ENCODE data around the gene LCE1E.

The LCE1E gene

DNA sequence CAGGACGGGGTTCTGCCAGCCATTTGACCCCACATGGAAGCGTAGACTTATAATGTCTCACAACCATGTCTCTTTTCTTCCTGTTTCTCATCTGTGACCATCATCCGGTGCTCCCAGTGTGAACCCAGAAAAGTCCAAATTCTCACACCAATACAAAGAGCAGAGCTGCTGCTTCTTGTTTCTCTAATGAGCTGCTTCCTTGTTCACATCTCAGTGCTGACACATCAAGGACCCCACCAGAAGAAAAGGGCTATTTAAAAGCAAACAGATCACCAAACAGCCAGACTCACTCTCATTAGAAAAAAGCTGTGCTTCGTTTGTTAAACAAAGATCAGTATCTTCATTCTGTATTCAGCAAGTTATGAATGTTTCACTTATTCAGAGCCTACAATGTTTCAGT lies 9.6 kb downstream of the LCE1E start:
- DNase-seq: no peak

DNA sequence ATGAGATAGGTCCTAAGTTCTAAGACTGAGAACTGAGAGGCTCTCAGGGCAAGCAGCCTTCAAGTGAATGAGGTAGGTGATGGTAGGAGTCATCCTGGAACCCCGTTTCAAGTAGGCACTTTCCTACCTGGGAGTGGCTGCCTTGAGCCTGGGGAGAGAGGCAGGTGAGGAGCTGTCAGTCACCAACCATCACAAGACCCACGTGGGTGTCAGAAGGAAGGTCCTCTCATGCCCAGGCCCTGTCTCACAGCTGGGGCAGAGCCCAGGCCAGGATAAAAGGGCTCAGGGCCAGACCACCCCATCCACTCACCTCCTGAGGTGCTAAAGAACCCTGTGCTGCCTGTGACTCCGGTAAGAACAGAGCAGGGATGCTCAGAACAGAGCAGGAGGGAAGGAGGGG lies 10.4 kb downstream of the LCE1E start, which contains the start of gene LCE1D:
Gene LCE1D (plus strand): TSS at position 301 of the 400 bp plus-strand sequence. CDS start 1,074 bp downstream, outside the sequence.
- no peak for DNase-seq

DNA sequence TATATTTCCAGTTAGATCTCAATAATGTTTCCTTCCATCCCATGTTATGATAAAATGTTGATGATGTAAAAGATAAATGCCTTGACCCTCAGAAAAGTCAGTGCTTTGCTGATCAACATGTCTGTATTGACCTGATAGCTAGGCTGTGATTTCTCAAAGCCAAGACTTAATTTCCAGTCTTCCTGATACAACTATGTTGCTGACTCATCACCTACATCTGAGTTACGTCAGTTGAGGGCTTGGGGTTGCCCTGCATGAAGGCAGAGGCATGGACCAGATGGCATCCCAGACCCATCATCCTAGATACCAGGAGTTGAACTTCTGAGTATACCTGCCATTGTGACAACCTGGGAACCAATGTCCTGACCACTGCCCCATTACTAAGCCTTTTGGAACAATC lies 15.3 kb downstream of the LCE1E start:
- DNase-seq: no peak

DNA sequence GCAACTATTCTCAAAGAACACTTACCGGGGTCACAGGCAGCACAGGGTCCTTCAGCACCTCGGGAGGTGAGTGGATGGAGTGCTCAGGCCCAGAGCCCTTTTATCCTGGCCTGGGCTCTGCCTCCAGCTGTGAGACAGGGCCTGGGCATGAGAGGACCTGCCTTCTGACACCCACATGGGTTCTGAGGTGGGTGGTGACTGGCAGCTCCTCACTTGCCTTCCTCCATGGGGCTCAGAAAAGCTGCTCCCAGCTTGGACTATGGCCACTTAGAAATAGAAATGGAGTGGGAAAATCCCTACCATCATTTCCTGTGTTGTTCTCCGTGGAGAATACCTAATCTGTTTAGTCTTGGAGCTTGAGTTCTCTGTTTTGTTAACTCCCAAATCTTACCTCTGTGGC lies 20.5 kb downstream of the LCE1E start, which contains the start of gene LCE1C:
Gene LCE1C (minus strand): TSS at position 76 of the 400 bp plus-strand sequence. CDS start 1,173 bp downstream, outside the sequence.
- DNase-seq: no peak

DNA sequence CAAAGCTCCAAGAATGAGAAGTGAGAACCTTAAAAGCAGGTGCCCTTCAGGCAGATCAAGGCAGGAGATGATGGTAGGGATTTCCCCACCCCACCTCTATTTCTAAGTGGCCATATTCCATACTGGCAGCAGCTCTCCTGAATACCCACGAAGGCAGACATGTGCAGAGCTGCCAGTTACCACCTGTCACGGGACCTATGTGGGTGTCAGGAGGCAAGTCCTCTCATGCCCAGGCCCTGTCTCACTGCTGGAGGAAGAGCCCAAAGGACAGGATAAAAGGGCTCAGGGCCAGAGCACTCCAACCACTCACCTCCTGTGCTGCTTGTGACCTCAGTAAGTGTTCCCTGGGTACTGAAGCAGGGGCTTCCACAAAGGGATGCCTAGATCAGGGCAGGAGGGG lies 25.0 kb downstream of the LCE1E start:
- DNase-seq: no peak

- DNase-seq: no peak
These were observed 25.6 kb downstream of the LCE1E start, which contains the start of gene LCE1B for GRCh38 chr1:152811671-152812070. Gene LCE1B, plus strand, starts transcription at chr1:152811971. Its CDS starts 476 bp downstream, at chr1:152812447.

DNA sequence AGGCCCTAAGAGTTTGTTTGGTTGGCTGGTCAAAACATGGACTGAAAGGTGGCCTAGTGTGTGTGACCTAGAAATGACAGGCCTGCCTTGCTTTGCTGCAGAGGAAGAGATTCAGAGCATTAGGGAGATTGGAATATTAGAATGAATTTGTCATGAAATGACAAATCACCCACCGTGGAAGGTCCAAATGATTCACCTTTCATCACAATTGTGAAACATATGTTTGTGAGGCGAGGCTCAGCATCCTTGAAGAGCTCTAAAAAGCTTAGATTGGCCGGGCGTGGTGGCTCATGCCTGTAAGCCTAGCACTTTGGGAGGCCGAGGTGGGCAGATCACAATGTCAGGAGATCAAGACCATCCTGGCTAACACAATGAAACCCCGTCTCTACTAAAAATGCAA lies 31.3 kb downstream of the LCE1E start:
- no peak for DNase-seq

GRCh38 chr1:152823294-152823693 lies 37.2 kb downstream of the LCE1E start:
- DNase-seq: no peak

- no peak for DNase-seq
These were observed 38.9 kb downstream of the LCE1E start for GRCh38 chr1:152824964-152825363.

DNA sequence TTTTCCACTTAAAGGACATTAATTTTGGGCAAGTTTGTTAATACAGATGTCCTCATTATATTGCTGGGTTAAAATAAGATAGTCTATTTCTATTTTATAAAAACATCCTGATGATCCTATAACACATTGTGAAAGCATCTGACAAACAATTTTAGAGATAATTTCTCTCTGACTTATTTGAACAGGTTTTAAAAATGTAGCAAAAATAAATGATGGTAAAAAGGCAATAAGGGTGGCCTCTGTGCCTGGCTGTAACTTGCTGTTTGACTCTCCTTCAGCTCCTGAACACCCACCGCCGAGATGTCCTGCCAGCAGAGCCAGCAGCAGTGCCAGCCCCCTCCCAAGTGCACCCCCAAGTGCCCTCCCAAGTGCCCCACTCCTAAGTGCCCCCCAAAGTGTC lies 41.1 kb downstream of the LCE1E start, which contains the start of gene LCE1A:
Gene LCE1A (plus strand): TSS at position 301 of the 400 bp plus-strand sequence. CDS start 0 bp downstream, at position 301.
- DNase-seq: no peak

GRCh38 chr1:152836870-152837269 lies 50.8 kb downstream of the LCE1E start:
- DNase-seq: no peak
